GM19099 (cell line): Measurements from ENCODE around the gene EXOC3L2.

Experiments
- POLR2A ChIP-seq: IDR thresholded peaks from 3 replicates; pipeline ENCODE4 v1.6.1; 2011; ENCODE audit warnings: low read depth; ENCODE audit not compliant: insufficient read length; ENCODE audit errors: extremely low read depth

Gene EXOC3L2

GRCh38 chr19:45245334-45245787 lies at the start of gene EXOC3L2:
EXOC3L2 (minus strand) TSS chr19:45245407; CDS start chr19:45239045, 6,362 bp downstream.
- no peak for TF ChIP-seq POLR2A

GRCh38 chr19:45294291-45295029 lies 49.3 kb upstream of the EXOC3L2 start:
- TF ChIP-seq POLR2A: no peak

GRCh38 chr19:45293682-45294081 lies 48.5 kb upstream of the EXOC3L2 start:
- no peak for TF ChIP-seq POLR2A

GRCh38 chr19:45291834-45292233 lies 46.6 kb upstream of the EXOC3L2 start:
- no peak for TF ChIP-seq POLR2A

GRCh38 chr19:45290381-45290931 lies 45.2 kb upstream of the EXOC3L2 start:
- no peak for TF ChIP-seq POLR2A

GRCh38 chr19:45283443-45284033 lies 38.3 kb upstream of the EXOC3L2 start:
- no peak for TF ChIP-seq POLR2A

- TF ChIP-seq POLR2A: no peak
These were observed 35.3 kb upstream of the EXOC3L2 start for GRCh38 chr19:45280471-45280961.

- TF ChIP-seq POLR2A: no peak
These were observed 34.5 kb upstream of the EXOC3L2 start for GRCh38 chr19:45279587-45280192.

GRCh38 chr19:45278087-45278486 lies 32.9 kb upstream of the EXOC3L2 start:
- TF ChIP-seq POLR2A: no peak

- no peak for TF ChIP-seq POLR2A
These were observed 31.1 kb upstream of the EXOC3L2 start for GRCh38 chr19:45276284-45276687.

GRCh38 chr19:45275370-45275971 lies 30.3 kb upstream of the EXOC3L2 start:
- no peak for TF ChIP-seq POLR2A

- TF ChIP-seq POLR2A: no peak
These were observed 28.3 kb upstream of the EXOC3L2 start for GRCh38 chr19:45273521-45273855.

- no peak for TF ChIP-seq POLR2A
These were observed 26.5 kb upstream of the EXOC3L2 start for GRCh38 chr19:45271735-45272108.

GRCh38 chr19:45271098-45271734 lies 26.0 kb upstream of the EXOC3L2 start:
- no peak for TF ChIP-seq POLR2A

GRCh38 chr19:45267296-45267695 lies 22.1 kb upstream of the EXOC3L2 start:
- no peak for TF ChIP-seq POLR2A

- no peak for TF ChIP-seq POLR2A
These were observed 20.2 kb upstream of the EXOC3L2 start for GRCh38 chr19:45265375-45265774.
